Measurements from ENCODE around the gene CCDC12. TPM values are rescaled to one million over a fixed set of nuclear protein-coding genes. Genes with fewer than 3 reads are reported as not detected.

CCDC12 gene
- total RNA-seq, 1 donor from 2014 or later = 64.3 TPM

DNA sequence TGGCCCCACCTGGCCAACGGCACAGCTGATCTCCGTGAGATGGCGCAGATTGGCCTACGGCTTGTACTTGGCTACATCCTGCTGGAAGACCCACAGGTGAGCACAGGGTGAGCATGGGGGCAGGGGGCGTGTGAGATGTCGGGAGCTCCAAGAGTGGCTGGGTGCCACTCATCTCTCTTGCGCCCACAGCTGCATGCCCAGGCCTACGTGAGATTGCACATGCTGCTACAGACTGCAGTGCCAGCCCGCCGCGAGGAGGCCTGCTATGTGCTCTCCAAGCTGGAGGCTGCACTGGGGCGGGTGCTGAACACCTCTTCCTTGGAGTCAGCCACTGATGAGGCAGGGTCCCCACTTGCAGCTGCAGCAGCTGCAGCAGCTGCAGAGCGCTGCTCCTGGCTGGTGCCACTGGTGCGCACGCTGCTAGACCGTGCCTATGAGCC is 25.2 kb upstream of the CCDC12 start:
- Mint-ChIP-seq H3K4me3 (ENCODE audit: low read depth) (no peak overlapping the region), H3K9me3 (ENCODE audit: low read depth) (no peaks in the 10 kb centered on the region)
- no peak for DNase-seq (ENCODE audit: low spot score, unreplicated experiment)

DNA sequence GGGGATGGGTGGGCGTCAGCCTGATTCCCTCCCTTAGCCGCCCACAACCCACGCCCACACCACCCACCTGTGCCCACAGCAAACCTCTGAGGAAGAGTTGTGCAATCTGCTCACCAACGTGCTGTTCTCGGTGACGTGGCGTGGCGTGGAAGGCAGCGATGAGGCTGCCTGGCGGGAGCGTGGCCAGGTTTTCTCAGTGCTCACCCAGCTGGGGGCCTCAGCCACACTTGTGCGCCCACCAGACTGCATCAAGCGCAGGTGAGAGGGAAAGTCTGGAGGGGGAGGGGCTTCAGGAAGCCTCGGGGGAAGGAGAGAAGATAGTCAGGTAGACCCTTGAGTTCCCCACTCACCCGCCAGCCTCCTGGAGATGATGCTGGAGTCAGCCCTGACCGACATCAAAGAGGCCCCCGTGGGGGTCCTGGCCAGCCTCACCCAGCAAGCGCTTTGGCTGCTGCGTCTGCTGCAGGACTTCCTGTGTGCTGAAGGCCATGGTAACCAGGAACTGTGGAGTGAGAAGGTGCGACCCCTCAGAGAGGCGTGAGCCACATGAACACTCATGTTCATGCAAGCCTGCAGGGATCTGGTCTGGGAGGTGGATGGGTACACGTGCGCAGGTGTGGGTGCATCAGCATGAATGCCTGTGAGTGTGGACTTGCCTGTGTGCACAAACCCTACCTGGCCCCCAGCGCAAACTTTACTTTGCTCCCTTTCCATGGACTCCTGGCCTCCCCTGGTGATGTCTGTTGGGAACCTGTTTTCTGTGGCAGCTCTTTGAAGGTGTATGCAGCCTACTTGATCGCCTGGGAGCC is 24.6 kb upstream of the CCDC12 start:
- no peaks in the 10 kb centered on the region for H3K9me3 Mint-ChIP-seq (ENCODE audit: low read depth)
- H3K36me3 Mint-ChIP-seq (ENCODE audit: insufficient read depth) = peaks cover 17% of the 10 kb centered on the region
- no peak for DNase-seq (ENCODE audit: low spot score, unreplicated experiment)
- H3K4me3 Mint-ChIP-seq (ENCODE audit: low read depth) = no peak overlapping the region
- H3K27ac Mint-ChIP-seq = no peak overlapping the region
- no peaks in the 10 kb centered on the region for H3K27me3 Mint-ChIP-seq
- H3K4me1 Mint-ChIP-seq (ENCODE audit: low read depth) = peaks cover 4% of the 10 kb centered on the region
- no peak for TF ChIP-seq CTCF (IDR thresholded peaks at IDR 0.05; ENCODE audit: unreplicated experiment)

More for the DNA sequence above, 25.2 kb upstream of the CCDC12 start:
- TF ChIP-seq CTCF (IDR thresholded peaks at IDR 0.05; ENCODE audit: unreplicated experiment) = no peak
- Mint-ChIP-seq H3K4me1 (ENCODE audit: low read depth) (peaks cover 4% of the 10 kb centered on the region), H3K36me3 (ENCODE audit: insufficient read depth) (peaks cover 19% of the 10 kb centered on the region), H3K27me3 (no peaks in the 10 kb centered on the region), H3K27ac (no peak overlapping the region)

DNA sequence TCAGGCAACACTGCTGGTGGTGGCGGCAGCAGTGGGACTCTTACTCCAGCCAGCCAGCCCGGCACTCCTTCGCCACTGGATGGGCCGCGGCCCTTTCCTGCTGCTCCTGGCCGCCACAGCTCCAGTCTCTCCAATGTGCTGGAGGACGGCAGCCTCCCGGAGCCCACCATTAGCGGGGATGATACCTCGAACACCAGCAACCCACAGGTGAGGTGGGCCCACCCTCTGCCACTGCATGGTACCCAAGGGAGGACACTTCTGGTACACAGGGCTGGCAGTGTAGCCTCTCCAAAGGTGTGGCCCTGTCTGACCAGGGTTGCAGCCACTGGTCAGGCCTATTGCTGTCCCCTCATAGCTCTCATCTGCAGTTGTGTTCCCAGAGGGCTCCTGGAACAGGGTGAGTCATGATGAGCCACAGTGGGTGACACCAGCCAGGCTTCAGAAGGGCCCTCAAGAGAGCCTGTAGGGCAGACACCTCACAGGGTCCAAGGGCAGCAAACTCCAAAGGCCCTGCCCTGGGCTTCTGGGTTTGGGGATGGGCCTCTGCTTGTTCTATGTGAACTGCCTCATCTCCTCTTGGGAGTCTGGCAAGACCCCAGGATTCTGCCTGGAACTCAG is 23.8 kb upstream of the CCDC12 start:
- Mint-ChIP-seq H3K27ac (peak overlapping the region; percentile 45), H3K9me3 (ENCODE audit: low read depth) (no peaks in the 10 kb centered on the region), H3K4me1 (ENCODE audit: low read depth) (peaks cover 4% of the 10 kb centered on the region), H3K4me3 (ENCODE audit: low read depth) (no peak overlapping the region), H3K36me3 (ENCODE audit: insufficient read depth) (peaks cover 12% of the 10 kb centered on the region), H3K27me3 (no peaks in the 10 kb centered on the region)
- no peak for TF ChIP-seq CTCF (IDR thresholded peaks at IDR 0.05; ENCODE audit: unreplicated experiment)
- DNase-seq (ENCODE audit: low spot score, unreplicated experiment) = no peak

GRCh38 chr3:46999516-47000197 is 23.1 kb upstream of the CCDC12 start:
- TF ChIP-seq CTCF (IDR thresholded peaks at IDR 0.05; ENCODE audit: unreplicated experiment) = no peak
- no peaks in the 10 kb centered on the region for H3K9me3 Mint-ChIP-seq (ENCODE audit: low read depth)
- H3K27ac Mint-ChIP-seq = peak overlapping the region; percentile 45
- no peaks in the 10 kb centered on the region for H3K27me3 Mint-ChIP-seq
- H3K4me1 Mint-ChIP-seq (ENCODE audit: low read depth) = peaks cover 4% of the 10 kb centered on the region
- H3K4me3 Mint-ChIP-seq (ENCODE audit: low read depth) = no peak overlapping the region
- DNase-seq (ENCODE audit: low spot score, unreplicated experiment) = no peak
- peaks cover 12% of the 10 kb centered on the region for H3K36me3 Mint-ChIP-seq (ENCODE audit: insufficient read depth)

GRCh38 chr3:46998852-46999515 is 22.4 kb upstream of the CCDC12 start:
- Mint-ChIP-seq H3K27ac (no peak overlapping the region), H3K4me1 (ENCODE audit: low read depth) (peaks cover 4% of the 10 kb centered on the region)

More at GRCh38 chr3:46998852-46999515, 22.4 kb upstream of the CCDC12 start:
- no peaks in the 10 kb centered on the region for H3K9me3 Mint-ChIP-seq (ENCODE audit: low read depth)
- H3K4me3 Mint-ChIP-seq (ENCODE audit: low read depth) = no peak overlapping the region
- H3K36me3 Mint-ChIP-seq (ENCODE audit: insufficient read depth) = peaks cover 13% of the 10 kb centered on the region
- no peak for TF ChIP-seq CTCF (IDR thresholded peaks at IDR 0.05; ENCODE audit: unreplicated experiment)
- no peak for DNase-seq (ENCODE audit: low spot score, unreplicated experiment)
- no peaks in the 10 kb centered on the region for H3K27me3 Mint-ChIP-seq

All from progenitor cell of endocrine pancreas (in vitro differentiated cells).